Spleen (tissue), 7 donors: ENCODE data around the gene CDK13.

Source experiments
- POLR2A ChIP-seq, 3 donors: fragments of 450-650 bp; IDR thresholded peaks; one replicate each; pipeline ENCODE4 v1.5.1; 2017; ENCODE audit warnings: antibody characterized with exemption in 3 of 3, mild to moderate bottlenecking in 1 of 3
- POLR2AphosphoS5 ChIP-seq, 3 donors: sonication (generic); formaldehyde crosslinking; IDR thresholded peaks; one replicate each; pipeline ENCODE4 v1.5.1; 2017; ENCODE audit warnings: antibody characterized with exemption in 3 of 3
- TF ChIP-seq, protein P1 (sequence below), 11 experiments: fragments of 200-600 bp in 7 of 11; fragments of 450-650 bp in 4 of 11; sonication (generic) in 4 of 11; IDR thresholded peaks in 8 of 11; conservative IDR thresholded peaks in 3 of 11; 1 replicate in 7 of 11; 2 replicates in 4 of 11; pipeline versions ENCODE4 v1.4.0 to v1.8.0; 2016 to 2021; ENCODE audit warnings: antibody characterized with exemption in 11 of 11, inconsistent platforms in 4 of 11, mild to moderate bottlenecking in 1 of 11
- donor health status: DM: no; HTN: no; CAD: no; lungs with moderate emphysema.
- donor health status: DM: no; HTN: no; CAD: no.
- donor health status: DM: no; HTN: no; CAD: no.

DNA sequence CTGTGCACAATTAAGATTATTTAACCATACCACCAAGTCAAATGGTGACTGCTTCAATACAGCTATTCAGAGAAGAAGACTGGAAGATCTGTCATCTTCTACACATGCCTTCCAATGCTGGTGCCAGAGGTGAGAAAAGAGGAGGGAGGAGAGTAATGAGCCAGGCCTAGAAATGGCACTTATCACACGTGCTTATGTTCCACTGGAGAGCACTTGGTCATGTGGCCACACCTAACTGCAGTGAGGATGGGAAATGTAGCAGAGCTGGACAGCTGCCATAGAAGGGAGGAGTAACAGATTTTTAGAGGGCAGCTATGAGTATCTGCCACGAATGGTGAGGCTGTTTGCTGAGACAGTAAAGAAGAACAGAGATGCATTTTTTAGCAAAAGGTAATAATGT is 107.2 kb downstream of the CDK13 start:
- TF ChIP-seq POLR2A (IDR thresholded peaks at IDR 0.05) (no peak), POLR2AphosphoS5 (IDR thresholded peaks at IDR 0.05) (no peak)
- TF ChIP-seq, protein P1, sequence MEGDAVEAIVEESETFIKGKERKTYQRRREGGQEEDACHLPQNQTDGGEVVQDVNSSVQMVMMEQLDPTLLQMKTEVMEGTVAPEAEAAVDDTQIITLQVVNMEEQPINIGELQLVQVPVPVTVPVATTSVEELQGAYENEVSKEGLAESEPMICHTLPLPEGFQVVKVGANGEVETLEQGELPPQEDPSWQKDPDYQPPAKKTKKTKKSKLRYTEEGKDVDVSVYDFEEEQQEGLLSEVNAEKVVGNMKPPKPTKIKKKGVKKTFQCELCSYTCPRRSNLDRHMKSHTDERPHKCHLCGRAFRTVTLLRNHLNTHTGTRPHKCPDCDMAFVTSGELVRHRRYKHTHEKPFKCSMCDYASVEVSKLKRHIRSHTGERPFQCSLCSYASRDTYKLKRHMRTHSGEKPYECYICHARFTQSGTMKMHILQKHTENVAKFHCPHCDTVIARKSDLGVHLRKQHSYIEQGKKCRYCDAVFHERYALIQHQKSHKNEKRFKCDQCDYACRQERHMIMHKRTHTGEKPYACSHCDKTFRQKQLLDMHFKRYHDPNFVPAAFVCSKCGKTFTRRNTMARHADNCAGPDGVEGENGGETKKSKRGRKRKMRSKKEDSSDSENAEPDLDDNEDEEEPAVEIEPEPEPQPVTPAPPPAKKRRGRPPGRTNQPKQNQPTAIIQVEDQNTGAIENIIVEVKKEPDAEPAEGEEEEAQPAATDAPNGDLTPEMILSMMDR (IDR thresholded peaks at IDR 0.05 in 8 of 11, conservative IDR thresholded peaks at IDR 0.05 in 3 of 11): no peak
